Liver (tissue), 9 donors: Measurements from ENCODE around the gene ACP1. TPM values are rescaled to one million over a fixed set of nuclear protein-coding genes. Genes with fewer than 3 reads are reported as not detected.

Experiments used
- DNase-seq: peaks from one replicate; pipeline ENCODE4 v3.0.0-alpha.2; 2017; ENCODE audit warnings: low spot score
- H3K27ac ChIP-seq, 2 donors: one replicate each; pipeline ENCODE4 v1.7.0; 2013; ENCODE audit warnings: inconsistent platforms in 2 of 2, low read length in 2 of 2, control low read depth in 1 of 2, low read depth in 1 of 2, mild to moderate bottlenecking in 1 of 2
- H3K27me3 ChIP-seq, 4 donors: one replicate each; pipeline versions ENCODE4 v1.6.1 to v1.7.0; 2013; ENCODE audit warnings: low read length in 3 of 4, inconsistent platforms in 1 of 4, mild to moderate bottlenecking in 1 of 4, moderate library complexity in 1 of 4; ENCODE audit not compliant: control insufficient read depth in 4 of 4, insufficient read depth in 4 of 4
- H3K36me3 ChIP-seq, 4 donors: one replicate each; pipeline versions ENCODE4 v1.6.1 to v1.7.0; 2013; ENCODE audit warnings: low read length in 3 of 4, mild to moderate bottlenecking in 3 of 4, low read depth in 1 of 4, moderate library complexity in 1 of 4; ENCODE audit not compliant: control insufficient read depth in 4 of 4, insufficient read depth in 3 of 4
- H3K4me1 ChIP-seq, 4 donors: one replicate each; pipeline versions ENCODE4 v1.6.1 to v1.7.0; 2013; ENCODE audit warnings: low read length in 3 of 4, mild to moderate bottlenecking in 3 of 4, moderate library complexity in 1 of 4; ENCODE audit not compliant: control insufficient read depth in 4 of 4, insufficient read depth in 4 of 4
- H3K4me3 ChIP-seq, 3 donors: one replicate each; pipeline versions ENCODE4 v1.6.1 to v1.7.0; 2013; ENCODE audit warnings: low read length in 3 of 3, control low read depth in 1 of 3, low read depth in 1 of 3, mild to moderate bottlenecking in 1 of 3
- H3K9ac ChIP-seq, 2 donors: one replicate each; pipeline ENCODE4 v1.7.0; 2013; ENCODE audit warnings: low read length in 2 of 2, mild to moderate bottlenecking in 2 of 2, moderate library complexity in 2 of 2, control low read depth in 1 of 2, low read depth in 1 of 2
- H3K9me3 ChIP-seq, 4 donors: one replicate each; pipeline versions ENCODE4 v1.6.1 to v1.7.0; 2013; ENCODE audit warnings: low read length in 3 of 4; ENCODE audit not compliant: control insufficient read depth in 4 of 4
- FOXA1 ChIP-seq: IDR thresholded peaks from 2 replicates; pipeline ENCODE4 v1.6.1; 2016; ENCODE audit warnings: antibody characterized with exemption
- FOXA2 ChIP-seq: IDR thresholded peaks from 2 replicates; pipeline ENCODE4 v1.6.1; 2016; ENCODE audit warnings: antibody characterized with exemption
- GABPA ChIP-seq, 2 donors: IDR thresholded peaks in 1 of 2; conservative IDR thresholded peaks in 1 of 2; 2 replicates each; pipeline ENCODE4 v1.6.1; 2016; ENCODE audit warnings: antibody characterized with exemption in 2 of 2, mild to moderate bottlenecking in 1 of 2, moderate library complexity in 1 of 2
- HNF4G ChIP-seq: IDR thresholded peaks from 2 replicates; pipeline ENCODE4 v1.6.1; 2016; ENCODE audit warnings: antibody characterized with exemption
- JUND ChIP-seq, 2 donors: IDR thresholded peaks; 2 replicates each; pipeline ENCODE4 v1.6.1; 2016; ENCODE audit warnings: antibody characterized with exemption in 2 of 2
- MAX ChIP-seq: IDR thresholded peaks from 2 replicates; pipeline ENCODE4 v1.6.1; 2016; ENCODE audit warnings: antibody characterized with exemption
- RAD21 ChIP-seq, 2 donors: IDR thresholded peaks; 2 replicates each; pipeline ENCODE4 v1.6.1; 2016; ENCODE audit warnings: antibody characterized with exemption in 2 of 2, mild to moderate bottlenecking in 2 of 2
- REST ChIP-seq: IDR thresholded peaks from 2 replicates; pipeline ENCODE4 v1.6.1; 2016; ENCODE audit warnings: antibody characterized with exemption, mild to moderate bottlenecking
- TAF1 ChIP-seq: conservative IDR thresholded peaks from 2 replicates; pipeline ENCODE4 v1.6.1; 2016; ENCODE audit warnings: antibody characterized with exemption, mild to moderate bottlenecking
- YY1 ChIP-seq: IDR thresholded peaks from 2 replicates; pipeline ENCODE4 v1.6.1; 2016; ENCODE audit warnings: antibody characterized with exemption, mild to moderate bottlenecking
- WGBS: extraction: QIAGEN DNeasy Blood & Tissue Kit; methylation state at CpG from one replicate; pipeline ENCODE4 v1.1.7; 2013; 5-methylcytosine and 5-hydroxymethylcytosine counted together
- polyA plus RNA-seq, 2 donors: library from polyadenylated mRNA; stranded (reverse) in 1 of 2; unstranded in 1 of 2; fragments of 200-250 nt in 1 of 2; fragments of >200 nt in 1 of 2; fragmentation: Nextera tagmentation in 1 of 2; extraction: Ambion mirVana in 1 of 2; gene quantifications; one replicate each; pipeline versions ENCODE4 v1.2.1 to v1.2.3, GENCODE V29; 2013 to 2015
- total RNA-seq, 2 donors: library from RNA; depleted of rRNA; stranded (reverse); fragments of >200 nt; gene quantifications; one replicate each; pipeline ENCODE4 v1.2.3, GENCODE V29; 2014
- TF ChIP-seq, protein P1 (sequence below): fragments of 150-350 bp; IDR thresholded peaks from 2 replicates; pipeline ENCODE4 v1.5.1; 2017; ENCODE audit warnings: improper control_type of control experiment, low read depth, low read length; ENCODE audit not compliant: missing input control
- TF ChIP-seq, protein P2 (sequence below): IDR thresholded peaks from 2 replicates; pipeline ENCODE4 v1.6.1; 2016; ENCODE audit warnings: antibody characterized with exemption
- donor health status: healthy.
- donor health status: healthy.
- donor health status: healthy.
- donor health status: healthy.
- donor health status: healthy.

Gene ACP1
- total and polyA plus RNA-seq, 4 donors = 59.9 to 115 (median 75.7) TPM

- TF ChIP-seq REST = no peak
- no peak for TF ChIP-seq TAF1
- TF ChIP-seq, protein P1, sequence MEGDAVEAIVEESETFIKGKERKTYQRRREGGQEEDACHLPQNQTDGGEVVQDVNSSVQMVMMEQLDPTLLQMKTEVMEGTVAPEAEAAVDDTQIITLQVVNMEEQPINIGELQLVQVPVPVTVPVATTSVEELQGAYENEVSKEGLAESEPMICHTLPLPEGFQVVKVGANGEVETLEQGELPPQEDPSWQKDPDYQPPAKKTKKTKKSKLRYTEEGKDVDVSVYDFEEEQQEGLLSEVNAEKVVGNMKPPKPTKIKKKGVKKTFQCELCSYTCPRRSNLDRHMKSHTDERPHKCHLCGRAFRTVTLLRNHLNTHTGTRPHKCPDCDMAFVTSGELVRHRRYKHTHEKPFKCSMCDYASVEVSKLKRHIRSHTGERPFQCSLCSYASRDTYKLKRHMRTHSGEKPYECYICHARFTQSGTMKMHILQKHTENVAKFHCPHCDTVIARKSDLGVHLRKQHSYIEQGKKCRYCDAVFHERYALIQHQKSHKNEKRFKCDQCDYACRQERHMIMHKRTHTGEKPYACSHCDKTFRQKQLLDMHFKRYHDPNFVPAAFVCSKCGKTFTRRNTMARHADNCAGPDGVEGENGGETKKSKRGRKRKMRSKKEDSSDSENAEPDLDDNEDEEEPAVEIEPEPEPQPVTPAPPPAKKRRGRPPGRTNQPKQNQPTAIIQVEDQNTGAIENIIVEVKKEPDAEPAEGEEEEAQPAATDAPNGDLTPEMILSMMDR = no peak
Measured at GRCh38 chr2:288758-289361, 24.1 kb downstream of the ACP1 start (continued).

DNA sequence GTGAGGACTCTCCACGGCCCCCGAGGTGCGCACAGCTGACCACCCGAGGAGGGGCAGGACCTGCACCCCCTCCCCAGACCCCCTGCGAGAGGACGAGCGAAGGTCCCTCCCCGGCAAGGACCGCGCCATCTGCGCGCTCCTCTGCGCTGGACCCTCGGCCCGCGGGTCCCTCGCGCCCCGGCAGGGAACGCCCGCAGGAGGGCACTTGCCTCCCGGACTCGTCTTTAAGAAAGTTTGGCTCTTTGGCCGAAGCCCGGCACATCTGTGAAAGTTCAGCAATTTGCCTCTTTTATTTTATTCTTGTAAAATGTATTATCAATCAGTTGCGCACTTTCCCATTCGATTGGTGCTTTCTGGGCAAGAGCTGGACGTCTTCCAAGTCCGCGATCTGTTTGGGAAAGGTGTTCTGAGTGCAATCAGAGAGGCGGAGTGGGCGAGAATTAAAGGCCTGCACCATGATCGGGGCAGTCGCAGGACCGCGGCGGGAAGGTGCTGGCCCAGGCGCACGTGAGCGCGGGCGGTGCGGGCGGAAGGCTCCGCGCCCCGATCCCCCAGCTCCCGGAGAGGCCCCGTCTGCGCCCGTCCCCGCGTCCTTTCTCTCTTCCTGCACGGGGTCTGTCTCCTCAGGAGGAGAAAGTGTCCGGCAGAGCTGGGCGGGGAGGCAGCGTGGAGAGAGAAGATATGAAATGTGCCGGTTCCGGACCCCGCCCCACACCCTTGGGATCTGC is 24.8 kb downstream of the ACP1 start:
- Histone ChIP-seq H3K27me3 (peaks cover 0 to 8% (median 2%) of the 10 kb centered on the region in 4 donors), H3K36me3 (no peaks in the 10 kb centered on the region), H3K9ac (peak overlapping the region in 1 of 2 donors; percentile 71), H3K27ac (no peak overlapping the region), H3K9me3 (no peaks in the 10 kb centered on the region), H3K4me1 (peaks cover 13 to 26% (median 18%) of the 10 kb centered on the region in 4 donors), H3K4me3 (peak overlapping the region; percentile 63 to 79 (median 78))
- DNase-seq = peak; percentile 49
- TF ChIP-seq MAX (no peak), YY1 (no peak), HNF4G (no peak), FOXA1 (no peak), JUND (IDR thresholded peaks at IDR 0.05) (no peak), GABPA (IDR thresholded peaks at IDR 0.05 in 1 of 2, conservative IDR thresholded peaks at IDR 0.05 in 1 of 2) (no peak)
- TF ChIP-seq, protein P2, sequence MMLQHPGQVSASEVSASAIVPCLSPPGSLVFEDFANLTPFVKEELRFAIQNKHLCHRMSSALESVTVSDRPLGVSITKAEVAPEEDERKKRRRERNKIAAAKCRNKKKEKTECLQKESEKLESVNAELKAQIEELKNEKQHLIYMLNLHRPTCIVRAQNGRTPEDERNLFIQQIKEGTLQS = no peak
- 2% methylated on average over 60 of the region's 60 CpGs for WGBS

DNA sequence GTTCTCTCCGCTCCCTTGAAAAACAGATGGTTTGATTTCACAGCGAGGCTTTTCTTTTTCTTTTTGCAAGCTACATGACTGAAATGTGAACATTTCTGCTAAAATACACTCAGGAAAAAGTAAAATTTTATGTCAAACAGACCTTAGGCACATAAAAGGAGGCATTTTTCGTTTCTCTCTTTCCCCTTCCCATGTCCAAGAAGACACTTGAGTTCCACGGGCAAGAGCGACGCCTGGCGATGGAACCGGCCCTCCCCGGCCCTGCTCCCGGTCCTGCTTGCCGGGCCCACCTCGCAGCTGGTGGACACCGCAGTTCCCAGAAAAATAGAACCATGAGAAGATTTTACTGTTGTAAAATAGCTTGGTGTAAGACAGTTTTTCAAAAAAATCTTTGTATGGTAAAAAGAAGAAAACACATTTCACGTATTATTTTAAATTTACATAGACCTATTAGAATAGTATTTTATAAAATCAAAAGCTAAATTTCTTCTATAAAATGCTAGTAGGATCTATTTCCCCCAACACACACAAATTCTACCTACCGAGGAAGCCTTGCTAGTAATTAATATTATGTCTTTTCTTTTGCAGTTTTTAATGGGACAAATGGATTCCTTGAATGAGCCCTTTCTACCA is 25.5 kb downstream of the ACP1 start:
- 7% methylated on average over 15 of the region's 15 CpGs for WGBS
- Histone ChIP-seq H3K27me3 (peaks cover 0 to 8% (median 2%) of the 10 kb centered on the region in 4 donors), H3K4me3 (peak overlapping the region; percentile 63 to 79 (median 78)), H3K9ac (peak overlapping the region in 1 of 2 donors; percentile 71), H3K9me3 (no peaks in the 10 kb centered on the region), H3K27ac (no peak overlapping the region), H3K36me3 (no peaks in the 10 kb centered on the region), H3K4me1 (peaks cover 13 to 26% (median 18%) of the 10 kb centered on the region in 4 donors)
- DNase-seq = peak; percentile 79
- TF ChIP-seq RAD21 (IDR thresholded peaks at IDR 0.05) = peak; percentile 92 to 94
- TF ChIP-seq FOXA2 = no peak
- TF ChIP-seq, protein P1 = peak; percentile 78
